ENCODE results near the gene TNS3.
A peak's percentile ranks its signal among the peaks of the same experiment; 100 is the strongest.

The TNS3 gene

GRCh38 chr7:47405286-47405904 is 176.5 kb downstream of the TNS3 start:
- DNase-seq: no peak

GRCh38 chr7:47404010-47404409 is 177.9 kb downstream of the TNS3 start:
- DNase-seq: peak; percentile 45 to 62 (median 56)

DNA sequence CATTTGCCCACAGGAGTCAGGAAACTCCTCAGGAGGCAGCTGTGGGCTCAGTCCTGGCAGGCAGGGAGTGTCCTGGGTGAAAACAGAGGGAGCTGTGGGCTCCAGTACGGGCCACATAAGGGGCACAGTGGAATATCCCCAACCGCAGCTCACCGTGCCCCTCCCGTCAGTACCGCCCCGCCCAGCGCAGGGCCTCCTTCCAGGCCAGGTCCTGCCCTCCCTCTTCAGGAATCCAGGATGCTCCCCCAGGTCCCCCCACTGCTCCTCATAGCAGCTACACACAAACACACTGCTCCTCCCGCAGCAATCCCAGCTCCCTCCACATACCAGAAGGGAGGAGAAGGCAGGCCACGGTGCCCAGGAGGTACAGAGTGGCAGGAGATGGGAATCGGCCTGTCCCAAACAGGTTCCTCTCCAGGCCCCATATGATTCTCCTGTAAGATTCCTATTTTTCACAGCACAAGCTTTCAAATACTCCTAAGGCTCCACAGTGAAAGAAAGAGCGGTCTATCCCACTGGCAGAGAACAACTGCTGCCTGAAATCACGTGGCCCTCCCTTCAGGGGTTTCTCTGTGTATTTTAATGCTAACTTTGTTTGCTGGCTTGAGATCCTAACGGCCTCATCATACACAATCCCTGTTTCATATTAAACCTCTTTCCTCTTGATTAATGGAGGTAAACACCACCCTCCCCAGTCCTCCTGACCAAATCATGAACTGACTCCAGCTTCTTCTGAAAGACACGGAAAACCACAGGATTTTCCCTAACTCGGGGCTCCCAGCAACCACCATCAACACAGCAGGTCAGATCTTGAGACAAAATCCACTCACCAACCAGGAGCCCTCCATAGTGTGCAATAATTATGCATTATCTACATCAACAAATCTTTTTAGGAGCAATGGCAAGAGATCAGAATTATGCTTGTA is 178.7 kb downstream of the TNS3 start:
- no peak for DNase-seq

DNA sequence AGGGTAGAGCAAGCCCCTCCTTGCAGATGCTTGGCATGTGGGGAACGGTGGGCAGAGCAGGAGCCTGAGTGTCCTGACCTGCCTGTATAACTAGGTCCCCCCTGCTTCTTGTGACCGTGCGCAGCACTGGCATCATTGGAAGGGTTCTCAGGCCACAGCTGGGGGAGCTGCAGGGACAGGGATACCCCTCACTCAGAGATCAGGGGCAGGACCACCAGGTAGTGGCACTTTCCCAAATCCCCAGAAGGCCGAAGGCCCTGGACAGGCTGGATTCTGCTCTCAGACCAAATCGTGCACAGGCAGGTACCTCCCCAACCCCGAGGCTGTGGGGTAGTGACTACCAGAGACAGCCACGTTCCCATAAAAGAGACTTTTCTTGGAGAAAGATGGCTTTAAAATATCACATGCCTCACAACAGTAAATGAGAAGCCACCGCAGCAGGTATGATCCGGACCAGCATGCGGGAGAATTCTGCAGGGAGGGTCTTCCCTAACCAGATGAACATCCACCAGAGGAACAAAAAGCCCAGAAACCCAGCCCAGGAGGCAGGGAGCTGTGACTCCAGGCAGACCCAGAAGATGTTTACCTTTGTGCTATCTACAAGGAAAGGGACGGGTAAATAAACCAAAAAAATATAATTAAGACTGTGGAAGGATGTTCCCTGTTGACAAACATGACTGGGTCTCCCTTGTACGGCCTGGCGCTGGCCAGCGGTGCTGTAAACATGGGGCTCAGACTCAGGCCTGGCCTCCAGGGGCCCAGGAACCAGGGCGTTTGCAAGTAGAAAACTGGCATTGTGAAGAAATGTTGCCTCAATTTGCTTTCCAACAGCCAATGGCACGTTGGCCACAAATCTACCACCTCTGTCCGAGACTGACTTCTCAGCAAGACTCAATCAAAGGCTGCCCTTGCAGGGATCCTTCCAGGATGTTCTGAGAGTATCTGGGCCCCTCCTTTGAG is 180.0 kb downstream of the TNS3 start:
- no peak for DNase-seq

- DNase-seq: no peak
Measured at GRCh38 chr7:47400741-47401206, 181.1 kb downstream of the TNS3 start.

GRCh38 chr7:47400001-47400400 is 181.9 kb downstream of the TNS3 start:
- DNase-seq: no peak

GRCh38 chr7:47394751-47395252 is 187.1 kb downstream of the TNS3 start:
- no peak for DNase-seq

DNA sequence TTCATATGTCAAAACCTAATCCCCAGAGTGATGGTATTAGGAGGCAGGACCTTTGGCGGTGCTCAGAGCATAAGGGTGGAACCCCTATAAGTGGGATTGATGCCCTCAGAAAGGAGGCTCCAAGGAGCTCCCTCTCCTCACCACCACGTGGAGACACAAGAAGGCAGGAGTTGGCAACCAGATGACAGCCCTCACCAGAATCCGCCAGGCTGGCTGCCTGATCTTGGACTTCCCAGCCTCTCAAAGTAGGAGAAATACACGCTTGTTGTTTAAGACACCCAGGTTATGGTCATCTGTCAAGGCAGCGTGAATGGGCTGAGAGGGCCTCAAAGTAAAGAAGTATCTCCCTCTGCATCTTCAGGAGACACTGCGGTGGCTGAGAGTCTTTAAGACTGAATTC is 187.7 kb downstream of the TNS3 start:
- no peak for DNase-seq

GRCh38 chr7:47393406-47393805 is 188.5 kb downstream of the TNS3 start:
- no peak for DNase-seq

- DNase-seq: no peak
Measured at GRCh38 chr7:47392241-47392759, 189.6 kb downstream of the TNS3 start.

DNA sequence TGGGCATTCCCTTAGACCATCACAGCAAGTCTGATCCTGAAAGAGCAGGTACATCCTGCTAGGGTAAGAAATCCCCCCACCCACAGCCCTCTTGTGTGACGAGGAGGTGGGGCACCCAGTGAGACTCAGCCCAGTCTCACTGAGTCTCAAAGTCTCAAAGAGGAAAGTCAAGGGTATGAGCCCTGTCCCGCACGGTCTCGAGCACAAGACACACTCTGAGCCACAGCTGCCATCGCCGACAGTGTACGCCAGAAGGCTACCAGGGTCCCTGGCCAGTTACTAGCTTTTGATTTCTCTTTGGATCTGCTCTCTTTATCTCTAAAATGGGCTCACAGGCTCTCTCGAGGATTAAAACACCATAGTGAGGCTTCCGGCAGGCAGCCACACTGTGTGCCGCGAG is 190.2 kb downstream of the TNS3 start:
- no peak for DNase-seq

- no peak for DNase-seq
Measured at GRCh38 chr7:47390914-47391313, 191.0 kb downstream of the TNS3 start.

- no peak for DNase-seq
Measured at GRCh38 chr7:47389923-47390630, 191.8 kb downstream of the TNS3 start.

GRCh38 chr7:47389171-47389922 is 192.6 kb downstream of the TNS3 start:
- DNase-seq: no peak

DNA sequence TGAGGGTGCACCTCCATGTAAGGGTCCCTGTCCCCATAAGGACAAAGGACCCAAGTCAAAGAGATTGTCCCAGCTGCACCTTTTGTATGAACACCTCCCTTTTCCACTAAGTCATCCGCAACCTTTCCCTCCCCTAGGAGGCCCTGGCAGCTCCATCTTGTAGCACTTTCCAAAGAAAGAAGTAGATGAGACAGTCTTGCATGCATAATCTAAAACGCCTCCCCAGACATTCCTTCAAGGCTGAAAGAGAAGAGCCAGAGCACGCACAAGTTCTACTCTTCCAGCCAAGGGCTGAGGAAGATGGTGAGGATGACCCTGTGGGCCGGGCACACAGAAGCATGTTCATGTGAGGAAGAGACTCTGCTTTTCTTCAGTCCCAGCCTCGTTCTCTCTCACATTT is 194.4 kb downstream of the TNS3 start:
- DNase-seq: no peak

DNA sequence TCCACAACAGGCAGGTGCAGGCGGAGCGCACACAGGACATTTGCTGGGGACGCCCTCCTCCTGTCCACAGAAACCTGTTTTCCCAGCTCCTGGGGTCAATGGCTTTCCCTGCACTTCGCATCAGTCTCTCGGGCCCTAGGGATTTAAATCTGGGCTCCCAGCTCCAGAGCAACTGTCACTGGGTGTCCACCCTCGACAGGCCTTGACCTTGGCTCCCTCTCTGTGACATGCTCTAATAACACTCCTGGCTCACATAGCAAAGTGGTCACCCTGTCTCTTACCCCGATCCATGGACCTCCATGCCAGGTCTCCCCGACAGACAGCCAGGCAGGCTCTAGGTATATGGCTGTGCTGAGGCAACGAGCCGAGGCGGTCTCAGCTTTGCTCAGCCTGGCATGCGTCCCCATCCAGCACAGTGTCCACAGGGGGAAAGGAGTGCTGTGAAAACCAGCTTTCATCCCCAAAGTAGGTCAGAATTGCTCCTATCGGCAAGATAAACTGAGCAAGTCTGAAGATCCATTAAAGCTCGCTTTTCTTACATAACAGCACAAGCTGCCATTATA is 195.6 kb downstream of the TNS3 start:
- no peak for DNase-seq

- no peak for DNase-seq
Measured at GRCh38 chr7:47385536-47386125, 196.3 kb downstream of the TNS3 start.

- no peak for DNase-seq
Measured at GRCh38 chr7:47384755-47385535, 197.0 kb downstream of the TNS3 start.
